NCI-H128 (cell line): Measurements from ENCODE around the gene CCL19.

Source experiments
- DNase-seq: peaks from one replicate; lab custom pipeline; 2025; ENCODE audit not compliant: unreplicated experiment; lab: John Stamatoyannopoulos, UW

CCL19 gene

DNA sequence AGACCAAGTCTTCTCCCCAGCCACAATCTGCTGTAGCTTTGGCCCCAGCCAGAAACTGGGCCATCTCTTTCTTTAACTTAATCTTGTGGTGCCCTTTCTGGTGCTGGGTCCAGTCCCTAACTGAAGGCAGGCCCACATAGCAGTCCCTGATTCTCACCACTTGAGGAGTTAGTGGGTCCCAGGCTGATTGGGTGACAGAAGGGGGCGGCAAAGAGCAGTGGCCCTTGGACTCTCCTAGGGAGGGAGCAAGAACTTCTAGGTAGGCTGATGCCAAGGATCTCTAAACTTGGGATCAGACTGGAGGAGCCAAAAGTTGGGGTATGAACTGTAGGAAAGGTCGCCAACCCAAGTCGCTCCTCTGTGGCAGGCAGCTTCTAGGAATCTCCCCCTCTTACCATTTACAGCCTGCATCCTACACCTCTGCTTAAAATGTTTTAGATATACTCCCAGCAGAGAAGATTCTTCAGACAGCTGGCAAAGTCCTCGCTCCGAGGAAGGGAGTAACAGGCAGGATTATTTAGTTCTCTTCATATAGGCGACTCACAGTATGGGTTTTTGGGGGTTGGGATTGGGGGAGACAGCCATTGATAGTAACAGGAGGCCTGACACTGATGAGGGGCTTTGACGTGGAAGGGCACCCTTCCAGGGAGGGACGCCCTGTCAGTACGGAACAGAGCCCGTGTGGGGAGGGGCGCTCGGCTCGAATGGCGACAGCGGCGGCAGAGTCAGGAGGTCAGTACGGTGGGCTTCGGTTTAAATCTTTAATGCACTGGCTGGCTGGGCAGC is 26.6 kb downstream of the CCL19 start:
- no peak for DNase-seq

DNA sequence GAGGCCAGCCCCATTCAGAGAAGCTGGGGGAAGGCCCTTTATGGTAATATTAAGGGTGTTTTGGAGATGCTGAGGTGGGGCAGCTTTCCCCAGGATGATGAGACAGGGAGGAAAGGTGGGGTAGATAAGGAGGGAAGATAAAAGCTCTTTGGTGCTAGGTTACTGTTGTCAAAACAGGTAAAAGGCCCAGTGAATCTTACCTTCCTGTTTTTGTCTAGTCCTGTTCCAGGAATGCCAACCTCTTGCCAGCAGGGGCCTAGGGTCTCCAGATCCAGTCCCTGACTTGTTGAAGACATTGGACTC is 27.8 kb downstream of the CCL19 start:
- DNase-seq = no peak

DNA sequence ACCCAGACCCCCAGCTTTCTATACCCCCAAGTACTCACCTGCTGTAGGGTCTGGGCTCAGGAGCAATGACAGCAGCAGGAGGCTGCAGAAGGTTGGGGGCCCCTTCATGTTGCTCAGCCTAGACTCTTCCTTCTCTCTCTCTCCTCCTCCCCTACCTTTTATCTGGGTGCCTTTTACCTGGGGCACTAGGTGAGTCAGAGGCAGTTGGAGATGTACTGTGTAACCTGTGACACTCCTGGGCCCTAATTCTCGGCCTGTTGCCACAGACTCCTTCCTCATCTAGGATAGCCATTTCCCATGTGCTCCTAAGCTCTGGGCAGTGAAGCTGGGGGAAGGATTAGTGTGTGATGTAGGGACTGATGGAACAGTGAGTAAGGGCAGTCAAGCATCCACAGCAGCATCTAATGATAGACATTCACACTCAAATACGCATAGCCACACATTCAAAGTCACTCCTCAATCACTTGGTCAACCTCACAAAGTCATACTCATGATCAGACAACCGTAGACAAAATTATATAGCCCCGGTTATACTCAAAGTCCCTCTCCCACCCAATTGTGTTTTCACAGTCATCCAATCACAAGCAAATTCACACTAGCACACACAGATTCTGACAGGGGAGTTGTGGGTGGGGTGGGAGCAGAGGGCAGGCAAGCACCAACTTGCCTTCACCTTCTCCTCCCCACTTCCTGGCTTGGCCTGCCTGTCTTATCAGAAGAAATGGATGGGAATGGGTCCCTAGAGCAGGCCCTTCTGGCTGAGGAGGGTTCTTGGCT is 28.4 kb downstream of the CCL19 start, which contains the start of gene CCL27:
Gene CCL27 (minus strand): TSS at position 132 of the 777 bp plus-strand sequence. CDS start 24 bp downstream, at position 108.
- no peak for DNase-seq

DNA sequence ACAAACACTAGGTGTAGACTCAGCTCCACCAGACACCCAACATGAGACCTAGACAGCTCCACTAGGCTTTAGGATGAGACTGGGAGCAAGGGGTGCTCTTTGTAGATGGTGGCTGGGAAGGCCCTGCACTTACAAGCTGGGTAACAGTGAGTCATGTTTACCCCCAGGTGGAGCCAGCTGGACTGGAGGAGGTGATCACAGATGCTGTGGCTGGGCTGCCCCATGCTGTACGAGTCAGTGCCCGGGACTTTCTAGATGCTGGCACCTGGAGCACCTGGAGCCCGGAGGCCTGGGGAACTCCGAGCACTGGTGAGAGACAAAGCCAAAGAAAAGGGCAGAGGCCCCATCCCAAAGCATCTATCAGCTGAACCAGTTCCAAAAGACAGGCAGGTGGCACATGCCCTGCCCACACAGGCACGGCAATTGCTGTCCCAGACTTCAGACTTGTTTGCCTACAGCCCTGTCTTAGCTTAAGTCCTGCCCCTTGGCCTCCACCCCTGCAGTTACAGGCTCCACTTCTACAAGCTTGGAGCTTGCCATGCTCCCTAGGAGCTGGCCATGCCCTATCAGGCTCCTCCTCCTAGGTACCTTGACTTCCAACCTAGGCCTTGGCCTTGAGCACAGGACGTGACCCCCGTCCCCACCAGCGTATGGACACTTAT is 31.4 kb downstream of the CCL19 start:
- DNase-seq = no peak

DNA sequence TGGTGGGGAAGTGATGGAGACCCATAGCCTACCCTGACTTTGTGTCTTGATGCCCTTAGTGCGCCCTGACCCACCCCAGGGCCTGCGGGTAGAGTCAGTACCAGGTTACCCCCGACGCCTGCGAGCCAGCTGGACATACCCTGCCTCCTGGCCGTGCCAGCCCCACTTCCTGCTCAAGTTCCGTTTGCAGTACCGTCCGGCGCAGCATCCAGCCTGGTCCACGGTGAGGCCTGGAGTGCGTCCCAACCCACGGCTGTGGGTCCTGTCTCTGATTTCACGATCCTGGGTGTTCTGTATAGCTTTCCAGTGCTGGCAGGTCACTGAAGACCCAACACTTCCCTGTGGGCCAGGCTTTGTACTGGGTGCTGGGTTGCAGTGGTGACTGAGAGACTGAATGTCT is 32.6 kb downstream of the CCL19 start:
- DNase-seq = no peak

DNA sequence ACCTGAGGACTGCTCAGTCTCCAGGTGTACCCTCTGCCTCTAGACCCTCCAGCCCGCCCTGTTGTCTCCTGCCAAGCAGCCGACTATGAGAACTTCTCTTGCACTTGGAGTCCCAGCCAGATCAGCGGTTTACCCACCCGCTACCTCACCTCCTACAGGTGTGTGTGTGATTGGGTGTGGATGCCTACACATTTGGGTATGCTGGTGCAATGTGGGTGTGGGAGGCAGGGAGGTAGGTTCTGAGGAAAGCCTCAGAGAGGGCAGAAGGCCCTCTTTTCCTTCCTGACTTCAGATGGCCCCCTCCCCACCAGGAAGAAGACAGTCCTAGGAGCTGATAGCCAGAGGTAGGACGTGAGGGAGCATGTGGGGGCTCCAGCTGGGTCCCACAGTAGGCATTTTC is 34.1 kb downstream of the CCL19 start:
- DNase-seq = no peak

DNA sequence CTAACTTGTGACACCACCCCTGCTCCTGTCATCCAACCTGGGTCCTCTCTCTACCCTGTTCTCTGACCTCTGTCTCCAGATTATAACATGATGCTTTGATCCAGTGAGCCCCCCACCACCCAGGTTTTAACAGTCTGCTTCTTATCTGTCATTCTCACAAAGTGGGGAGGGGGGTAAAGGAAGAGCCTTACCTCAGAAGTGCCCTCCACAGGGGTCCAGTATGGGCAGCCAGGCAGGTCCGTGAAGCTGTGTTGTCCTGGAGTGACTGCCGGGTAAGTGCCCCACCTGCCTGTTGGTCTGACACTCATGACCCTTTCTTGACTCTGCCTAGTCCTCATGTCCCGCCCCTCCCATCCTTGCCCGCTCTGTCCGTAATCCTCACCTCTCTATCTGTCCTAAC is 35.7 kb downstream of the CCL19 start:
- DNase-seq = no peak

DNA sequence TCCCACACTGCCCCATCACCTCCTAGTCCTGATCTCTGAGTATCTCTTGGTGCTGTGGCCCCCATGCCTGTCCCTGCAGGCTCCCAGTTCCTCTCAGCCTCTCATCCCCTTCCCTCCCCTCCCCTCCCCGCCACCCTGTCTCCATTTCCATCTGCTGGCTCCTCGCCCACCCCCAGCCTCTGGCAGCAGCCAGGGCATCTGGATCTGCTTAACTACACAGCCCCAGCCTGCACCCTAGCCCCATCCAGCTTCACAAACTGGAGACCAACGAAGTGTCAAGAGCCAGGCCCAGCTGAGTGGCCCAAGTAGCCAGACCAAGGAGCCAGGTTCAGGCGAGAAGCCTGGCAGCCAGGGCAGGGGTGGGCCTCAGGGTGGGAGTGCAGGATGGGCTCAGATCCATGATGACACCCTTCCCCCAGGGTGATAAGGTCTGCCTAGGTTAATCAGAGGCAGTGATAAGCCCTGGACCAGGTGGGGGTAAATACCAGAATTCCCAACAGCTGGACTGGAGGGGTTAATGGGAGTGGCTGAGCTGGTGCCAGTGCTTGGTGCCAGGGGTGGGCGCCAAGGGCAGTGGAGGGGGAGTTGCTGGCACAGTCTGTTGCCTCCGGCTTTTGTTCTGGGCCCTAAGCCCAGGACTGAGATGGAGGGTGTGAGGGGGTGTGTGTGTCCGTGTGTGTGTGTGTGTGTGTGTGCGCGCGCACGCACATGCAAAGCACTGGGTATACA is 36.6 kb downstream of the CCL19 start:
- DNase-seq = no peak

DNA sequence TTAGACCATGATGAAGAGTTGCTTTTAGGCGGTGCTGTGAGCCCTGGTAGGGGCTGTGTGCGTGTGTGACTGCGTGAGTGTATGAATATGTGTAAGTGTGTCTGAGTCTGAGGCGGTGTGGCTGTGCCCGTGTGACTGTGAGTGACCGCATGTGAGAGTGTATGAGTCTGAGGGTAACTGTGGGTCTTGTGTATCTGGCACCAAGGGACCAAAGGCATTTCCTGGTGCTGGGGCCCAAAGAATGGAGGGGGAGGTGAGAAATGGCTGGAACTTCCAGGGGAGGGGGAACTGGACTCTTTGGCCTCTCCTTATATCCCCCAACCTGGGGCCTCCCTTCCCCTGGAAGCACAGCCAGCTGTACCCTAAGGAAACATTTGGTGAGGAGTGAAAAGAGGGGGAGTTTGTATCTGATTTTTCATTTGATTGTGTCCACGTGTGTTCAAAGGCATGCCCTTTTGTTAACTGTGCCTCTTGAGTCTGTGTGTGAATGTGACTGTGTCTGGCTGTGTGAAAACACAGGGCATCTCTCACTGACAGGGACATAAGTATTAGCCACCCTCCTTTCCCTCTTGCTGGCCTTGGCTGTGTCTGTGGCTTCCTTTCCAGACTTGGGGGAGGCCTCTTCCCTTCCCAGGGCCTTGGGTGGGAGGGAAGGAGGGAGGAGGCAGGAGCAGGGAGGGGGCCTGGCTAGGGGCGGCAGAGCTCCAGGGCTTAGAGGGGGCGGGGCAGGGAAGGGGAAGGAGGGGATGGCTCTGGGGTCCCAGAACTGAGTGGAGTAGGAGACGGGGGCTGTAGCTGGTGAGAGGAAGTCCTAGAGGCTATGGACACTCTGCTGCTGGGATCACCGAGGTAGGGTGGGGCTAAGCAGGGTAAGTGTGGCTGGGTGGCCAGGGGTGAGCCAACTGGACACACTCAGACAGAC is 37.7 kb downstream of the CCL19 start:
- no peak for DNase-seq

DNA sequence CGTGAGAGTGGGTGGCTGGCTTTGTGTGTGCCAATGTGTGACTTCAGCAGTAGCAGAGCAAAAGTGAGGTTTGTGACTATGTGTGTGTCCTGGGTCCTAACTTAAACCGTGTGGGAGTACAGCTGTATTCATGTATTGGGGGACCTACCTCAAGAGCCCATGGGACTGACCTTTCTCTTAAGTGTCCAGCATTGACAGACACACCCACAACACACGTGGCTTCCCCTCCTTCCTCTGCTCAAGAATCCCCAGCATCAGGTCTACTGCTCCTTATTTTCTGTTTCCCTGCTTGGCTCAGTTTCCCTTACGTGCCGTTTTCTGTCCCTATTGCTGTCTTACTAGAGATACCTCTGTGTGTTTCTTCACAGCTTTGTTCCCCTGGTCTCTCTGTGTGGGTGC is 38.5 kb downstream of the CCL19 start:
- DNase-seq = no peak

DNA sequence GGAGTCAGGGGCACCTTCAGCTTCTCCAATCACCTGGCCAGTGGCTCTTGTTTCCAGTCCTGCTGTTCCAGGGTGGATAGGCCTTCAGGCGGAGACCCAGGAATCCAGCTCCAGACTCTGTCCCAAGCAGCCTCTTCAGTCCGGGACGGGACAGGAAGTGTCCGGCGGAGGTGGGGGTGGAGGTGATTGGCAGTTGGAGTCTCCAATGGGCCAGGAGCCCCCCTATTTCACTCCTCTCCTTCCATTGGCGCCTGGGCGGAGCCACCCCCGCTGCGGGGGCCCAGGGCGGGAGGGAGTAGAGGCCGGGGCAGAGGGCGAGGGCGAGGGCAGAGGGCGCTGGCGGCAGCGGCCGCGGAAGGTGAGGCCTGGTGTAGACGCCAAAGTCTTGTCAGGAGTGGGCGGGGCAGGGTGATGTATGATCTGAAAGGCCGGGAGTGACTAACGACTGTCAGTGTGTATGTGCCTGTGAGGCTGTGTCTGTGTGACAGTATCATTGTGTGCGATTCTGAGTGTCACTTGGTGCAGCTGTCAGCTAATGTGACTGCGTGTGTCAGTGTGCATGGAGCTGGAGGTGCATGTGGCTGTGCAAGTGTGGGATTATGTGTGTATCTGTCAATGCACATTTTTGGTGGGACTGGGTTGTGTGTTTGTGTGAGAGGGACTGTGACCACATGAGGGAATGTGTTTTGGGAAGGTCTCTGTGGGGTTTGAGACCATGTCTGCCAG is 39.0 kb downstream of the CCL19 start, which contains the start of gene IL11RA:
Gene IL11RA (plus strand): TSS at position 310 of the 726 bp plus-strand sequence. CDS start 3,033 bp downstream, outside the sequence.
- no peak for DNase-seq

DNA sequence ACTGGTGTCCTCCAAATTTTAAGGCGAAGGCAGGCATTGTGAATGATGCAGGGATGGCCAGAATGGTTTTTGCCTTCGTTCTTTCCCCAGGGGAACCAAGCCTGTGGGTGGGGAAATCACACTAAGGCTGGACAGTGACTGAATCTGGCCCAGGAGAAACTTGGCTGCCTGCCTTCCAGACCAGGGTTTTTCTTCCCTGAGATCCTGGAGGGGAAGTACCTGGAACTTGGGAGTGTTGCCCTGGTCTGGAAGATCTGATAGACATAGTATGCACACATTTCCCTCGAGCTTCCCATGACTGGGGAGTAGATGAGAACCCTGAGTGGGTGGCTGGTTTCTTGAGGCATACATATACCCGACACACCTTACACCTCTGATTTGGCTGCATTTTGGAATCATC is 39.8 kb downstream of the CCL19 start:
- DNase-seq = no peak

DNA sequence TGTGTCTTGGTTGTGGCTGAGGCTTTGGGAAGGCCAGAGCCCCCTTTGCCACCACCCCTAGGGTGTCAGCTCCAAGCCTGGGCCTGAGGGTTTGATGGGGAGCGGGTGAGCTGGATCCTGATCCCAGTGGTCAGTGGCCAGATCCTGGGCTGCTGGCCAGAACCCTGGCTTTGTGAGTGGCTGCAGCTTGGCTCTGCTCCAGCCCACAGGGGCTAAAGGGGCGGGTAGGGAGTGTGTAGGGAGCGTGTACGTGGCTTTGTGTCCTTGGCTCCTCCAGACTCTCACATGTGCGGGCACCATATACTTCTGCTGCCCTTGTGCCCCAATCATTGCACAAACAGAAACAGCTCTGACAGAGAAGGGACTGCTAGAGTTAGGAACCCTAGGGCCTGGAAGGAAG is 40.3 kb downstream of the CCL19 start:
- DNase-seq = no peak

DNA sequence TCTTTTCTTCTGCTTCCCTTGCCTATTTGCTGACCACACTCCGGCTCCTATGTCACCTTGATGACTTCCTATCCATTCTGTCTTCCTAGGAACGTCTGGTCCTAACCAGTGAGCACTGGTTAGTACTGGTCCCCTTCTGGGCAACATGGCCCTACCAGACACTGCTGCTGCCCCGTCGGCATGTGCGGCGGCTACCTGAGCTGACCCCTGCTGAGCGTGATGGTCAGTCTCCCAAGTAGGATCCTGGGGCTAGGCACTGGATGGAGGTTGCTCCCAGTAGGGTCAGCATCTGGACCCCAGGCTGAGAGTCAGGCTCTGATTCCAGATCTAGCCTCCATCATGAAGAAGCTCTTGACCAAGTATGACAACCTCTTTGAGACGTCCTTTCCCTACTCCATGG is 42.4 kb downstream of the CCL19 start:
- DNase-seq = no peak

DNA sequence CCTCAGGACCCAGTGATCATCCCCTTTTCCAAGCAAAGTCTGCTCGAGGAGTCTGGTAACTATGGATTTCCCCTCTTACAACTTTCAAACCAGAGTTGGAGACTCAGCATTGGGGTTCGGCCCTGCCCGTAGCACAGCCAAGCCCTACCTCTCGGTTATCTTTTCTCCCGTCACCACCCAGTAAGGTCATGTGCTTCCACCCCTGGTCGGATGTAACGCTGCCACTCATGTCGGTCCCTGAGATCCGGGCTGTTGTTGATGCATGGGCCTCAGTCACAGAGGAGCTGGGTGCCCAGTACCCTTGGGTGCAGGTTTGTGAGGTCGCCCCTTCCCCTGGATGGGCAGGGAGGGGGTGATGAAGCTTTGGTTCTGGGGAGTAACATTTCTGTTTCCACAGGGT is 43.4 kb downstream of the CCL19 start:
- no peak for DNase-seq

DNA sequence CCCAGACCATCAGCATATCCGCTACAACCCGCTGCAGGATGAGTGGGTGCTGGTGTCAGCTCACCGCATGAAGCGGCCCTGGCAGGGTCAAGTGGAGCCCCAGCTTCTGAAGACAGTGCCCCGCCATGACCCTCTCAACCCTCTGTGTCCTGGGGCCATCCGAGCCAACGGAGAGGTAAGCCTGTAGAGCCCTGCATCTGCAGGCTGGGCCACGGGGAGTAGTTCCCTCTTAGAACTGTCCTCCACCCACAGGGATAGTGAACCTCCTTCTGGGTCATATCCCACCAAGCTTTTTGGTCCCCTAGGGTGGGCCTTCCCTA is 44.0 kb downstream of the CCL19 start:
- no peak for DNase-seq

DNA sequence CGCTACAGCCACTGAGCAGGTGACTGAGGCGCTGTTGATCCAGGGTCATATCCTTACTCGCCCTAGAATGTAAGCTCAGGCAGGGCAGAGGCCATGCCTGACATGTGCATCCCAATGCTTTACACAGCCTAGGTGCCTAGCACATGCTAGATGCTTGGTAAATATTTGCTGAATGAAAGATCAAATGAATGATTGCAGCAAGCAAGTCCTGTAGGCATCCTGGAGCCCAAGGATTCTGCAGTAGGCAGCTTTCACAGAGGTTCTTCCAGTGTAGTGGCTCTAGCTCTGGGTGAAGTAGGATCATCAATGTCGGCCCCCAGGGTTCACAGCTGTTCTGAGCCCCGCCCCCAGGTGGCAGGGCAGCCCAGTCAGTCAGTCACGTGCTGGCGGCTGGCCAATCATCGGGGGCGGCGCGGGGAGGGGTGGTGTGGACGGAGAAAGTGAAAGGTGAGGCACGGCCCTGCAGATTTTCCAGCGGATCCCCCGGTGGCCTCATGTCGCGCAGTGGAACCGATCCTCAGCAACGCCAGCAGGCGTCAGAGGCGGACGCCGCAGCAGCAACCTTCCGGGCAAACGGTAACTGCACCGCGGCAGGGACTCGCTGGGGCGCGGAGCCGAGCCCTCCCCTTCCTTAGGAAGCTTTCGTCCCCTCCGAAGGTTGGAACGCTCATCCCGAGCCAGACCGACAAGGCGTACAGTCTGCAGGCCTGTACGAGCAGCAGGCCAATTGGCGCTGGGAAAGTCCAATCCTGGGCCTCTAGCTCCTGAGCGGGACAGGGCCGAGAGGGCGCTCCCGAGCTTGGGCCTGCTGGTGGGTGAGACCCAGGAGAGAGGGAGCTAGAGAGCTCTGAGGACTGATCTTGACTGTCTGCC is 44.6 kb downstream of the CCL19 start, which contains the start of gene GALT:
Gene GALT (plus strand): TSS at position 465 of the 873 bp plus-strand sequence. CDS start 30 bp downstream, at position 495.
- DNase-seq = peak; percentile 87

DNA sequence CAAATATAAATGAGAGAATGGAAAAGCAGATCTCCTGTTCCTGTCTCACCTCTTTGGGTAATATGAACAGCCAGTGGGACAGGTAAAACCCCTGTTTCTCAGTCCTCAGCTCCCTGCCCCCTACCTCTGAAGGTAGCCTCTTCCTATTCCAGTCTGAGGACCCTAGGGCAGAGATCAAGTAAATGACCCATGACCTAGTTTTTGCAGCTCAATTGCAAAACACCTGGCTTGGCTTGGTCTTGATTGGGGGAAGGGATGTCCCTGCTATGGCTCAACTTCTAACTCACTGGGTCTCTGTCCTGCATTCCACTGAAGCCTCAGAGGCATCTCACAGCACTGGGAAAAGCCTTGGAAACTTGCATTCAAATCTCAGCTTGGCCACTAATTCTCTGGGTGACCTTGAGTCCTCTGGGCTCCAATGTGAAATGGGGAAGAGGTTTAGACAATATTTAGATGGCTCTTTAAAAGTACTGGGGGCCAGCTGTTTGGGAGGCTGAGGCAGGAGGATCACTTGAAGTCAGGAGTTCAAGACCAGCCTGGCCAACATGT is 46.2 kb downstream of the CCL19 start:
- DNase-seq = no peak
